Activated CD8-positive, alpha-beta memory T cell treated with anti-CD3 and anti-CD28 coated beads, Interleukin-2, amount 50 U/mL, for 24 hours (primary cell): ENCODE measurements around the gene DPP10.
"Not testable (repeated sequence)": the region's sequence is repeated elsewhere in the genome, so short reads cannot be mapped to it uniquely, and the experiment has no call there.

Experiments
- DNase-seq: peaks from one replicate; pipeline ENCODE4 v3.0.0-alpha.2; 2020; ENCODE audit errors: extremely low read depth

Gene DPP10

GRCh38 chr2:114507744-114508143 lies 65.3 kb downstream of the DPP10 start:
- no peak for DNase-seq

- no peak for DNase-seq
Measured at GRCh38 chr2:114515882-114516281, 73.4 kb downstream of the DPP10 start.

- DNase-seq = no peak
Measured at GRCh38 chr2:114517580-114517979, 75.1 kb downstream of the DPP10 start.

GRCh38 chr2:114518738-114519137 lies 76.3 kb downstream of the DPP10 start:
- DNase-seq = no peak

- DNase-seq = not testable (repeated sequence)
Measured at GRCh38 chr2:114522612-114523011, 80.2 kb downstream of the DPP10 start.

- DNase-seq = no peak
Measured at GRCh38 chr2:114525955-114526354, 83.5 kb downstream of the DPP10 start.

GRCh38 chr2:114526841-114527240 lies 84.4 kb downstream of the DPP10 start:
- DNase-seq = no peak

GRCh38 chr2:114527330-114527983 lies 85.0 kb downstream of the DPP10 start:
- no peak for DNase-seq

- no peak for DNase-seq
Measured at GRCh38 chr2:114534116-114535084, 92.0 kb downstream of the DPP10 start.

GRCh38 chr2:114537777-114538176 lies 95.3 kb downstream of the DPP10 start:
- DNase-seq = no peak

- no peak for DNase-seq
Measured at GRCh38 chr2:114542695-114543094, 100.3 kb downstream of the DPP10 start.

GRCh38 chr2:114543236-114543766 lies 100.9 kb downstream of the DPP10 start:
- DNase-seq = no peak

GRCh38 chr2:114545052-114545451 lies 102.6 kb downstream of the DPP10 start:
- DNase-seq = no peak

- no peak for DNase-seq
Measured at GRCh38 chr2:114546531-114546930, 104.1 kb downstream of the DPP10 start.

- no peak for DNase-seq
Measured at GRCh38 chr2:114548151-114548550, 105.7 kb downstream of the DPP10 start.

- no peak for DNase-seq
Measured at GRCh38 chr2:114550364-114550763, 107.9 kb downstream of the DPP10 start.

GRCh38 chr2:114550895-114551793 lies 108.7 kb downstream of the DPP10 start:
- no peak for DNase-seq

GRCh38 chr2:114553027-114553426 lies 110.6 kb downstream of the DPP10 start:
- DNase-seq = no peak

- no peak for DNase-seq
Measured at GRCh38 chr2:114569166-114569565, 126.7 kb downstream of the DPP10 start.

- no peak for DNase-seq
Measured at GRCh38 chr2:114577657-114578056, 135.2 kb downstream of the DPP10 start.

- no peak for DNase-seq
Measured at GRCh38 chr2:114579542-114579941, 137.1 kb downstream of the DPP10 start.

GRCh38 chr2:114580691-114581090 lies 138.2 kb downstream of the DPP10 start:
- DNase-seq = no peak
